Measurements from ENCODE around the gene STC2.

Gene STC2

GRCh38 chr5:173331287-173331686 lies 3.1 kb upstream of the STC2 start:
- Histone ChIP-seq H3K9ac (ENCODE audit: insufficient read length) (no peak overlapping the region), H3K27ac (no peak overlapping the region), H3K4me3 (no peak overlapping the region), H3K36me3 (ENCODE audit: insufficient read depth, low read length) (no peaks in the 10 kb centered on the region), H3K9me3 (ENCODE audit: low read depth, low read length) (no peaks in the 10 kb centered on the region)
- TF ChIP-seq POLR2AphosphoS5 (IDR thresholded peaks at IDR 0.05; ENCODE audit: borderline replicate concordance, low read depth, low read length) (no peak), EZH2 (IDR thresholded peaks at IDR 0.05) (no peak), FOXP2 (optimal IDR thresholded peaks at IDR 0.05; ENCODE audit: control extremely low read depth, extremely low read length, insufficient read depth) (no peak)
- DNase-seq (ENCODE audit: low read depth, low spot score), result no peak

GRCh38 chr5:173330338-173331206 lies 2.4 kb upstream of the STC2 start:
- H3K4me3 ChIP-seq, result no peak overlapping the region
- H3K9me3 ChIP-seq (ENCODE audit: low read depth, low read length), result no peaks in the 10 kb centered on the region
- peaks cover 4% of the 10 kb centered on the region; the same call in 1 of the 2 replicates for H3K36me3 ChIP-seq (ENCODE audit: insufficient read depth, low read length)
- H3K9ac ChIP-seq (ENCODE audit: insufficient read length), result no peak overlapping the region
- DNase-seq (ENCODE audit: low read depth, low spot score), result no peak
- no peak overlapping the region for H3K27ac ChIP-seq
- TF ChIP-seq POLR2AphosphoS5 (IDR thresholded peaks at IDR 0.05; ENCODE audit: borderline replicate concordance, low read depth, low read length) (no peak), EZH2 (IDR thresholded peaks at IDR 0.05) (no peak), FOXP2 (optimal IDR thresholded peaks at IDR 0.05; ENCODE audit: control extremely low read depth, extremely low read length, insufficient read depth) (no peak)

DNA sequence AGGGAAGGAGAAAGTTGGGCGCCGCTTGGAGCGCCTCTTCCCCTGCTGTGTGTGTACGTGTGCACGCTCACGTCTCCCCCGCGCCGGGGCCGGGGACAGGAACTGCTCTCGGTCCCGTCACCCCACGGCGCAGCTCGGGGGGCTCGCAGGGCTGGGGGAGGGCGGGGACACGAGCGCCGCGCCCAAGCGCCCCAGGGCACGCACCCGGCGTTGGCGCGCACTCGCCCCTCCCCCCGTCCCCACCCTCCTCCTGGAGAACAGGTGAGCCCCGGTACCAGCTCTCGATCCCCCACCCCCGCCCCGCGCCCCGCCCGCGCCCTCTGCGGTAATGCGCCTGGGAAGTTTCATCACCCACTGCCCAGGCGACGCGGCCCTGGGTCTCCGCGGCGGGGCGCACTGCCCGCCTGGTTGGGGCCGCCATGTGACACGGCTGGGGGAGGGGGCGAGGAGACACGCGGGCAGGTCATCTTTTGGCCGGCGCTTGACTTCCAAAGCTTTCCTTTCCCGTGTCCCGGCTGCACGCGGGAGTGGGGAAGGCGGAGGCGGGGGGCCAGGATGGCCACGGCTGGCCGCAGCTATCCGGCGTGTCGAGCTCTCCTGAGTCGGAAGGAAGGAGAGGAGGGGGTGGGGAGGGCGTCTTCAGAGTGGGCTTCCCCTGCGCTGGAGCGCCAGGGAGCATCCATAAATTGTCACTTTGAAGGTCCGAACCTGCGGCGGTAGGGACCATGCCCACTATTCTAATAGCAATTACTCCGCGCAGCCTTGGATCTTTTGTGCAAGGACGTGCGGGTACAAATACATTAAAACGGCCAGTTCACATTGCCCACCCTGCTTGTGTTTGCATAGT lies 1.5 kb upstream of the STC2 start:
- H3K9ac ChIP-seq (ENCODE audit: insufficient read length), result no peak overlapping the region
- no peak overlapping the region for H3K27ac ChIP-seq
- no peaks in the 10 kb centered on the region for H3K9me3 ChIP-seq (ENCODE audit: low read depth, low read length)
- DNase-seq (ENCODE audit: low read depth, low spot score), result no peak
- H3K36me3 ChIP-seq (ENCODE audit: insufficient read depth, low read length), result peaks cover 13% of the 10 kb centered on the region; the same call in 1 of the 2 replicates
- no peak for TF ChIP-seq POLR2AphosphoS5 (IDR thresholded peaks at IDR 0.05; ENCODE audit: borderline replicate concordance, low read depth, low read length)
- TF ChIP-seq EZH2 (IDR thresholded peaks at IDR 0.05), result no peak
- TF ChIP-seq FOXP2 (optimal IDR thresholded peaks at IDR 0.05; ENCODE audit: control extremely low read depth, extremely low read length, insufficient read depth), result no peak
- peak overlapping the region; percentile 76 for H3K4me3 ChIP-seq

GRCh38 chr5:173328844-173329490 lies 753 bp upstream of the STC2 start:
- H3K9ac ChIP-seq (ENCODE audit: insufficient read length), result no peak overlapping the region
- no peak for DNase-seq (ENCODE audit: low read depth, low spot score)
- H3K27ac ChIP-seq, result no peak overlapping the region

DNA sequence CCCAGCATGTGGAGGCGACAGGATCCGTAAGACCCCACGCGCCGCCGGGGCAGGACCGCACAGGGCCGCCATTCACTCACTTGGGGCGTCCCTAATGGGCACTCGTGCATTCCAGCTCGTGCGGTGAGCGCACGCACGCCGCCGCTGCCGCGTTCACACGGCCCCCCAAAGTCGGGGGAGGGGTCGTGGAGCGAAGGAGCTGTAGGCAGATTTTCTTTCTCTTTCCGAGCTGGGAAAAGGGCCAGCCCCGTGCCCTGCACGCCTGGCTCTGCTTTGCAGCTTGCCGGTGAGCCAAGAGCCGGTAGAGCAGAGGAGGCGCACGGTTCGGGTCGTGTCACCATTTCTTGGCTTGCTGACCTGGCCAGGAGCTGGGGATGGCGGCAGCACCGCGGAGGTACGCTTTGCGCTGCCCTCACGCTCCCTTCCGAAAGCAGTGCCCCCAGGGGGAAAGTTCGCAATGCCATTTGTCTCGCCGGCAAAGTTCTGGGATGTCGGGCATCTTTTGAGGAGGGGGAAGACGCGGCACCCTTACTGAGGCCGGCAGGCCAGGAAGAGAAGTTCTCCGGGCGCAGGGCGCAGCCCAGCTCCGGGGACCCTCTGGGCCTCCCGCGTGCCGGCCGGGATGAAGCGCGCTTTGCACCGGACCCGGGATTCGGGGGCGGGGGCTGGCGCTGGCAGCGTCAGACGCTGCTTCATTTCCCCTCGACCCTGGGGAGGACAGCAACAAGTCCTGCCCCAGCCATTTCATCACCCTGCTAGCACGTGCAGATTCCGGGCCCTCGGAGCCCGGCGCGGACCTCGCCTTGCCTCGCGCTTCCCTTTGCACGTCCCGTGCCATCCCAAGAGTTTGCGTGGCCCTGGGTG lies 898 bp downstream of the STC2 start:
- H3K36me3 ChIP-seq (ENCODE audit: insufficient read depth, low read length), result peaks cover 29% of the 10 kb centered on the region

More at GRCh38 chr5:173328844-173329490, 753 bp upstream of the STC2 start:
- H3K36me3 ChIP-seq (ENCODE audit: insufficient read depth, low read length), result peaks cover 14% of the 10 kb centered on the region; the same call in 1 of the 2 replicates
- H3K9me3 ChIP-seq (ENCODE audit: low read depth, low read length), result no peaks in the 10 kb centered on the region
- TF ChIP-seq FOXP2 (optimal IDR thresholded peaks at IDR 0.05; ENCODE audit: control extremely low read depth, extremely low read length, insufficient read depth) (no peak), POLR2AphosphoS5 (IDR thresholded peaks at IDR 0.05; ENCODE audit: borderline replicate concordance, low read depth, low read length) (no peak), EZH2 (IDR thresholded peaks at IDR 0.05) (no peak)
- H3K4me3 ChIP-seq, result peak overlapping the region; percentile 76

GRCh38 chr5:173326501-173326960 lies 1.7 kb downstream of the STC2 start:
- peaks cover 37% of the 10 kb centered on the region for H3K36me3 ChIP-seq (ENCODE audit: insufficient read depth, low read length)
- no peaks in the 10 kb centered on the region for H3K9me3 ChIP-seq (ENCODE audit: low read depth, low read length)
- TF ChIP-seq FOXP2 (optimal IDR thresholded peaks at IDR 0.05; ENCODE audit: control extremely low read depth, extremely low read length, insufficient read depth) (no peak), EZH2 (IDR thresholded peaks at IDR 0.05) (no peak)
- peak overlapping the region; percentile 76 for H3K4me3 ChIP-seq
- no peak overlapping the region for H3K27ac ChIP-seq
- no peak for DNase-seq (ENCODE audit: low read depth, low spot score)
- H3K9ac ChIP-seq (ENCODE audit: insufficient read length), result peak overlapping the region; percentile 79

More for the DNA sequence above, 898 bp downstream of the STC2 start:
- H3K9me3 ChIP-seq (ENCODE audit: low read depth, low read length), result no peaks in the 10 kb centered on the region
- H3K9ac ChIP-seq (ENCODE audit: insufficient read length), result peak overlapping the region; percentile 79
- peak overlapping the region; percentile 76 for H3K4me3 ChIP-seq
- TF ChIP-seq POLR2AphosphoS5 (IDR thresholded peaks at IDR 0.05; ENCODE audit: borderline replicate concordance, low read depth, low read length), result no peak
- TF ChIP-seq FOXP2 (optimal IDR thresholded peaks at IDR 0.05; ENCODE audit: control extremely low read depth, extremely low read length, insufficient read depth), result no peak
- no peak for TF ChIP-seq EZH2 (IDR thresholded peaks at IDR 0.05)
- H3K27ac ChIP-seq, result no peak overlapping the region
- DNase-seq (ENCODE audit: low read depth, low spot score), result no peak

- Histone ChIP-seq H3K9me3 (ENCODE audit: low read depth, low read length) (no peaks in the 10 kb centered on the region), H3K27ac (peak overlapping the region; percentile 80; the same call in 1 of the 2 replicates), H3K9ac (ENCODE audit: insufficient read length) (peak overlapping the region; percentile 5), H3K36me3 (ENCODE audit: insufficient read depth, low read length) (peaks cover 51% of the 10 kb centered on the region), H3K4me3 (peak overlapping the region; percentile 76)
- no peak for TF ChIP-seq POLR2AphosphoS5 (IDR thresholded peaks at IDR 0.05; ENCODE audit: borderline replicate concordance, low read depth, low read length)
- no peak for TF ChIP-seq EZH2 (IDR thresholded peaks at IDR 0.05)
- TF ChIP-seq FOXP2 (optimal IDR thresholded peaks at IDR 0.05; ENCODE audit: control extremely low read depth, extremely low read length, insufficient read depth), result no peak
- DNase-seq (ENCODE audit: low read depth, low spot score), result no peak
These were observed 3.0 kb downstream of the STC2 start for GRCh38 chr5:173325091-173325698.
